ENCODE results near the gene EEIG2.

The EEIG2 gene

GRCh38 chr1:108553905-108554304 is 6.0 kb upstream of the EEIG2 start:
- Histone ChIP-seq H3K79me2 (ENCODE audit: insufficient read depth, low read length) (no peaks in the 10 kb centered on the region), H2AFZ (ENCODE audit: low read depth, low read length) (no peak overlapping the region), H3K4me2 (ENCODE audit: insufficient read depth, low read length) (no peak overlapping the region), H3K9ac (ENCODE audit: low read depth, low read length) (no peak overlapping the region), H4K20me1 (ENCODE audit: insufficient read depth, low read length) (no peaks in the 10 kb centered on the region), H3K4me3 (ENCODE audit: low read depth in 1 of 2, low read length in 2 of 2) (no peak overlapping the region), H3K27me3 (ENCODE audit: insufficient read depth, low read length, poor library complexity) (no peaks in the 10 kb centered on the region), H3K9me3 (ENCODE audit: insufficient read depth, low read length, severe bottlenecking) (no peaks in the 10 kb centered on the region), H3K27ac (ENCODE audit: low read length) (no peak overlapping the region), H3K4me1 (ENCODE audit: insufficient read depth, low read length) (peaks cover 3% of the 10 kb centered on the region), H3K36me3 (ENCODE audit: insufficient read depth, low read length) (no peaks in the 10 kb centered on the region)
- TF ChIP-seq EZH2 (IDR thresholded peaks at IDR 0.05; ENCODE audit: borderline replicate concordance, low read depth, low read length, severe bottlenecking) (no peak), CTCF (IDR thresholded peaks at IDR 0.05; ENCODE audit: borderline replicate concordance, extremely low read depth, low read length, poor library complexity, severe bottlenecking) (no peak)
- DNase-seq (no peak), ATAC-seq (ENCODE audit: insufficient read depth, low read depth) (no peak)

- H3K4me1 ChIP-seq (ENCODE audit: insufficient read depth, low read length), result peaks cover 10% of the 10 kb centered on the region
- H3K9me3 ChIP-seq (ENCODE audit: insufficient read depth, low read length, severe bottlenecking), result no peaks in the 10 kb centered on the region
- H4K20me1 ChIP-seq (ENCODE audit: insufficient read depth, low read length), result no peaks in the 10 kb centered on the region
- H3K79me2 ChIP-seq (ENCODE audit: insufficient read depth, low read length), result no peaks in the 10 kb centered on the region
- no peaks in the 10 kb centered on the region for H3K27me3 ChIP-seq (ENCODE audit: insufficient read depth, low read length, poor library complexity)
- no peak overlapping the region for H3K4me3 ChIP-seq (ENCODE audit: low read depth in 1 of 2, low read length in 2 of 2)
- DNase-seq (no peak), ATAC-seq (ENCODE audit: insufficient read depth, low read depth) (no peak)
- no peak for TF ChIP-seq CTCF (IDR thresholded peaks at IDR 0.05; ENCODE audit: borderline replicate concordance, extremely low read depth, low read length, poor library complexity, severe bottlenecking)
- no peak for TF ChIP-seq EZH2 (IDR thresholded peaks at IDR 0.05; ENCODE audit: borderline replicate concordance, low read depth, low read length, severe bottlenecking)
- no peak overlapping the region for H3K9ac ChIP-seq (ENCODE audit: low read depth, low read length)
- no peak overlapping the region for H2AFZ ChIP-seq (ENCODE audit: low read depth, low read length)
- H3K36me3 ChIP-seq (ENCODE audit: insufficient read depth, low read length), result no peaks in the 10 kb centered on the region
- H3K27ac ChIP-seq (ENCODE audit: low read length), result no peak overlapping the region
- no peak overlapping the region for H3K4me2 ChIP-seq (ENCODE audit: insufficient read depth, low read length)
These were observed 5.0 kb upstream of the EEIG2 start for GRCh38 chr1:108554682-108555427.

- Histone ChIP-seq H4K20me1 (ENCODE audit: insufficient read depth, low read length) (peaks cover 5% of the 10 kb centered on the region; the same call in 1 of the 2 replicates), H3K4me2 (ENCODE audit: insufficient read depth, low read length) (no peak overlapping the region), H3K4me3 (ENCODE audit: low read depth in 1 of 2, low read length in 2 of 2) (no peak overlapping the region), H3K27ac (ENCODE audit: low read length) (no peak overlapping the region), H3K36me3 (ENCODE audit: insufficient read depth, low read length) (no peaks in the 10 kb centered on the region), H3K27me3 (ENCODE audit: insufficient read depth, low read length, poor library complexity) (no peaks in the 10 kb centered on the region), H3K9ac (ENCODE audit: low read depth, low read length) (no peak overlapping the region), H2AFZ (ENCODE audit: low read depth, low read length) (no peak overlapping the region), H3K9me3 (ENCODE audit: insufficient read depth, low read length, severe bottlenecking) (no peaks in the 10 kb centered on the region), H3K79me2 (ENCODE audit: insufficient read depth, low read length) (peaks cover 9% of the 10 kb centered on the region), H3K4me1 (ENCODE audit: insufficient read depth, low read length) (peaks cover 17% of the 10 kb centered on the region)
- TF ChIP-seq CTCF (IDR thresholded peaks at IDR 0.05; ENCODE audit: borderline replicate concordance, extremely low read depth, low read length, poor library complexity, severe bottlenecking) (no peak), EZH2 (IDR thresholded peaks at IDR 0.05; ENCODE audit: borderline replicate concordance, low read depth, low read length, severe bottlenecking) (no peak)
- DNase-seq (no peak), ATAC-seq (ENCODE audit: insufficient read depth, low read depth) (no peak)
These were observed 3.8 kb upstream of the EEIG2 start for GRCh38 chr1:108556066-108556465.

Measured in DND-41 (cell line).